Activated naive CD4-positive, alpha-beta T cell treated with anti-CD3 and anti-CD28 coated beads, Interleukin-2, amount 50 U/mL, for 16 hours (primary cell): ENCODE measurements around the gene PTPRN2.
"Not testable (repeated sequence)": the region's sequence is repeated elsewhere in the genome, so short reads cannot be mapped to it uniquely, and the experiment has no call there.

Source experiments
- DNase-seq: peaks from one replicate; pipeline ENCODE4 v3.0.0-alpha.2; 2020

Gene PTPRN2

GRCh38 chr7:157928171-157928794, 659.3 kb downstream of the PTPRN2 start:
- no peak for DNase-seq

- DNase-seq = no peak
Measured at GRCh38 chr7:157927313-157927925, 660.2 kb downstream of the PTPRN2 start.

- no peak for DNase-seq
Measured at GRCh38 chr7:157926521-157927150, 661.0 kb downstream of the PTPRN2 start.

DNA sequence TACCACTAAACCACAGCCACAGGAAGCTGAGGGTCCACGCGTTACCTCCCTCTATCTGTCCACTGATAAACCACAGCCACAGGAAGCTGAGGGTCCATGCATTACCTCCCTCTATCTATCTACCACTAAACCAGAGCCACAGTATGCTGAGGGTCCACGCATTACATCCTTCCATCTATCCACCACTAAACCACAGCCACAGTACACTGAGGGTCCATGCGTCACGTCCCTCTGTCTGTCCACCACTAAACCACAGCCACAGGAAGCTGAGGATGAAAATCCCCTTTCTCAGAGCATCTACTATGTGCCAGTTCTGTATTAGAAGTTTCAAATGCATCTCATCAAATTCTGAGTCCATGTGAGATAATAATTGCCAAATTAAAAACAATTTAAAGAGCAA, 661.5 kb downstream of the PTPRN2 start:
- no peak for DNase-seq

- DNase-seq = no peak
Measured at GRCh38 chr7:157925383-157925875, 662.2 kb downstream of the PTPRN2 start.

- DNase-seq = no peak
Measured at GRCh38 chr7:157923903-157924630, 663.6 kb downstream of the PTPRN2 start.

DNA sequence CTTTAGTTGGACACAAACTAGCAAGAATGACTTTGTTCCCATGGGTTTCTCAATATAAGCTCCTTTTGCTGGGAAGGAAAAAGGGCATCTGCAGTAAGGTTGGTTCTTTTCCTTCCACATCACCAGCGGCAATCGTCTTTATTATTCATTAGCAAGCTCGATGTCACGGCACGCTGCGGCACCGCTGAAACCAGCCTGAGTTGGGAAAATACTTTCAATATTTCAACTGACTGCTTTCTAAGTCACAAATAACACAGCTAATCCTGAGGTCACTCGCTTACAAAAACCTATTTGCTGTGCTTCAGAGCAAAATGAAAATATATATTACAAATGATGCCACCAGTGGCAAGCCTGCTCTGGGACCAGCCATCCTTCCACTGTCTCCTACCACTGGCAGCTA, 665.0 kb downstream of the PTPRN2 start:
- no peak for DNase-seq

GRCh38 chr7:157918326-157919080, 669.1 kb downstream of the PTPRN2 start:
- DNase-seq = no peak

GRCh38 chr7:157916946-157917640, 670.5 kb downstream of the PTPRN2 start:
- DNase-seq = no peak

DNA sequence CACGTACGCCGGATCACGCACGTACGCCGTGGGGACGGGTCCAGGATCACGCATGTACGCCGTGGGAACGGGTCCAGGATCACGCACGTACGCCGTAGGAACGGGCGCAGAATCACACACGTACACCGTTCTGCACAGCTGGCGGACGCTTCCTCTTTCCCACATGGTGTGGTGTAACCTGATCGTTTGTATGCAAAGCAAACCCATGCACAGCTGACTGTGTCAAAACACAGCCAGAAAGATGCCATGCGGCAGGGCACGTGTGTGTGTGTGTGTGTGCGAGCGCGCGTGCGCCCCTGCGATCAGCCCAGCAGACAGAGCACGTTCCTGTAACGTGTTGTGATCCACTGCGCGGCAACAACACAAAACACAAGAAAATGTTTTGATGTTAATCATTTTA, 677.2 kb downstream of the PTPRN2 start:
- no peak for DNase-seq

- not testable (repeated sequence) for DNase-seq
Measured at GRCh38 chr7:157910045-157910444, 677.6 kb downstream of the PTPRN2 start.

GRCh38 chr7:157909370-157909769, 678.3 kb downstream of the PTPRN2 start:
- no peak for DNase-seq

DNA sequence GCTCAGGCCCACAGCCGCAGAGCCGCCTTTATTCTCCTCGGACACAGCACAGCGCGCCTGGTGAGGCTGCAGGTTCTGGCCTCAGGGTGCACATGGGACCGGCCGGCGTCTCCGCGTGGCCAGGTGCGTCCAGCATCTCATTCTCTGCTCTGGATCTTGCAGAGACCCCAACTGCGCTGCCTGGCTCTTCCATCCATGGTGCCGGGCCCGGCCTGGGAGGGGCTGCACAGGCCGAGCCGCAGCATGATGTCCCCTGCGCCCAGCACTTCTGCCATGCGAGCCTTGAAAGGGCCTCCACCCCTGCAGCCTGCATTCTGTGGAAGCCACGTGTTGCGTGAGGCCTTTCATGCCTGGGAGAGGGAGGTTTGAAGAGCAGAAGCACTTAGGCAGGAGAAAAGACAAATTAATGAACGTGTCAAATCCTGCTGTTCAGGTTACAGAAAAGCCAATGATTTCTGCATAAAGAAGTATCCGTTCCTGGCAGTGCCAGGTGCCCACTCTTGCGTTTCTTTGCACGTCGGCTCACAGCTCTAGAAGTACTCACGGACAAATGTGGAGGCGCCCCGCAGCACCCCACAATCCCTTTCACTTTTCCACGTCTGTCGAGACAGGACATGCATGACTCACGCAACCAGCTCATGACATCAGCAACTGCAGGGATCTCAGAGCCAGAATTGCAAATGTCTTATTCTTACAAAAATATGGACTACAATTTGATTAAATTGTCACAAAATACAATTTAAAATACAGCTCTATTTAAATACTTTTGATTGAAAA, 679.4 kb downstream of the PTPRN2 start:
- DNase-seq = no peak

- DNase-seq = no peak
Measured at GRCh38 chr7:157907091-157907490, 680.5 kb downstream of the PTPRN2 start.

DNA sequence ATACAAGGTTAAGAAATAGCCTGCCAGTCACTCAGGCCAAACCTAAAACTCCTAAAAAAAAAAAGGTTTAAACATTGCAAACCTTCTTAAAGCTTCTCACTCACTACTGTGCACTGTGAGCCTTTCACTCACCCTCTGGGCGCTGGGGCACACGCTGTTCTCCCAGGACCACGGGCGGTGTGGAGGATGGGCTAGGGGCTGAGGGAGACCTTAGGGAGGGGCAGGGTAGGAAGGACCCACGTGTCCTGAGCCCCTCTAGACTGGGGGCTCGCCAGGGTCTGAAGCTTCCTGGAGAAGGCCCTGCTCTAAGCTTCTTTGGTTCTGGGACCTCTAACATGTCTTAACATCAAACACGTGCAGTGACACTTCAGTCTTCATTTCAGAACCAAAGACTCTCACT, 681.0 kb downstream of the PTPRN2 start:
- DNase-seq = no peak

GRCh38 chr7:157905651-157906461, 681.8 kb downstream of the PTPRN2 start:
- no peak for DNase-seq

GRCh38 chr7:157904866-157905570, 682.6 kb downstream of the PTPRN2 start:
- DNase-seq = no peak

DNA sequence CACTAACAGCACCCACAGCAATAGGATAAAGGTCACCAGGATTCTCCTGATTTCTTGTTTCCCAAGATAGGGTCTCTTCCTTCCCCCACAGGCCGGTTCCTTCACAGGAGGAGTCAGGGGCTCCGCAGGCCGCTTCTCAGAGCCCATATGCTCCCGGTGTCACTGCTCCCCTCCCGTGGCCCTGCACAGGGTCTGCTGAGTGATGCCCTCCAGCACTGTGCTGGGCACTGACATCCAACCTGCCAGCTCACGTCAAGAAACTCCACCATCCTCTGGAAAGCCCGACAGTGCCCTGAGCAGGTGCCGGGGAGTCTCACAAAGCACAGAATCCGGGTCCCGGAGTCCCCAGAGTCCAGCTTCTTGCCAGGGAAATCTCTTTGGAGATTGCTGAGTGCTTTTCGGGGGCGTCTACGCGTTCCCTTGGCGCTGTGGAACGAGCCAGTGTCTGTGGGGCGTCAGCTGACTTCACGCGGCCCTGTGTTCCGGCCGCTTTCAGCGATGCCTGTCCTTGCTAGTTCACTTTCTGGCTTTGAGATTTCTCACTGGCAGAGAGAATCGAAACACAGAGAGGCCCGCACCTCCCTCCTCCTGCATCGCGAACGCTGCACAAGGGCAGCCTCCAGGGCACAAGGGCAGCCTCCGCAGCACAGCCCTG, 683.3 kb downstream of the PTPRN2 start:
- DNase-seq = no peak

DNA sequence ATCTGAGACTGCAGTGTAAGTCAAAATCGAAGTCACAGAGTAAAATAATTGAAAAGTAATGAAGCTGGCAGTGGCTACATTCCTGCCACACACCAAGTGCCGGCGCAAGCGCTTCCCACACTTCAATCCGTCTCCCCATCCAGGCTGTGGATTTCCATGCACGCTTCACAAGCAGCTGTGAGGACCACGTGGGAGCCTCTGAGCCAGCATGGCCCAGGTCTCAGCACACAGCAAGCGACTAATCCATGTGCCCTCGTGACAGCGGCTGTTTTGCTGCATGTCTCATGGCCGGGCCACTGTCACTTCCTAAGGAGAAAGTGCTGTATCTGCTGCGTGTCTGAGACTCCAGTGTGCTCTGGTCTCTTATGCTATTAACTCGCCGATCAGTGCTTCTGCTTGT, 683.9 kb downstream of the PTPRN2 start:
- no peak for DNase-seq
